WTC11 (cell line): ENCODE data around the gene PRR4. TPM values are rescaled to one million over a fixed set of nuclear protein-coding genes. Genes with fewer than 3 reads are reported as not detected.

Experiments
- ATAC-seq: fragments of 200-7000 bp; cut with Tn5 transposase; 2 replicates; pipeline ENCODE4 v1.10.0; 2021; ENCODE audit warnings: mild to moderate bottlenecking, moderate library complexity
- CTCF ChIA-PET: fragments of 300-600 bp; sonication (Branson Sonifier 250); formaldehyde crosslinking; loops from one replicate; lab custom pipeline; 2021; ENCODE audit warnings: antibody characterized with exemption; lab: Charles Lee
- POLR2A ChIA-PET: fragments of 350-600 bp; sonication (Branson Sonifier 250); formaldehyde crosslinking; loops from one replicate; lab custom pipeline; 2021; ENCODE audit warnings: antibody characterized with exemption; lab: Charles Lee
- DNase-seq: peaks from one replicate; pipeline ENCODE4 v3.0.0; 2021; ENCODE audit warnings: low spot score
- H3K27ac Mint-ChIP-seq: 2 replicates; pipeline ENCODE4 v1.8.0; 2021; ENCODE audit warnings: mixed read lengths
- H3K27me3 Mint-ChIP-seq: 2 replicates; pipeline ENCODE4 v1.8.0; 2021; ENCODE audit warnings: low read depth, mild to moderate bottlenecking, moderate library complexity, mixed read lengths
- H3K36me3 Mint-ChIP-seq: 2 replicates; pipeline ENCODE4 v1.8.0; 2021; ENCODE audit warnings: mixed read lengths
- H3K4me1 Mint-ChIP-seq: 2 replicates; pipeline ENCODE4 v1.8.0; 2022; ENCODE audit warnings: mixed read lengths
- H3K4me3 Mint-ChIP-seq: 2 replicates; pipeline ENCODE4 v1.8.0; 2021; ENCODE audit warnings: mild to moderate bottlenecking, moderate library complexity, mixed read lengths
- H3K9me3 Mint-ChIP-seq: 2 replicates; pipeline ENCODE4 v1.8.0; 2021; ENCODE audit warnings: mixed read lengths
- AFF4 ChIP-seq: sonication (generic); formaldehyde crosslinking; IDR thresholded peaks from 2 replicates; pipeline ENCODE4 v1.8.1; 2023; ENCODE audit warnings: mild to moderate bottlenecking, missing genetic modification reagents, borderline replicate concordance
- ARID4B ChIP-seq: sonication (generic); formaldehyde crosslinking; IDR thresholded peaks from 2 replicates; pipeline ENCODE4 v1.8.0; 2023; ENCODE audit warnings: missing genetic modification reagents, mild to moderate bottlenecking, borderline replicate concordance
- ATF6 ChIP-seq: sonication (generic); formaldehyde crosslinking; IDR thresholded peaks from 2 replicates; pipeline ENCODE4 v1.8.1; 2023; ENCODE audit warnings: mild to moderate bottlenecking, missing genetic modification reagents
- E2F5 ChIP-seq: sonication (generic); formaldehyde crosslinking; IDR thresholded peaks from 2 replicates; pipeline ENCODE4 v1.8.1; 2022; ENCODE audit warnings: mild to moderate bottlenecking, moderate library complexity, missing genetic modification reagents
- ELF4 ChIP-seq: sonication (generic); formaldehyde crosslinking; IDR thresholded peaks from 2 replicates; pipeline ENCODE4 v1.8.1; 2022; ENCODE audit warnings: low read depth, mild to moderate bottlenecking, moderate library complexity, missing genetic modification reagents
- HMGA2 ChIP-seq: fragments of 250-450 bp; sonication (Bioruptor Pico); IDR thresholded peaks from 2 replicates; pipeline ENCODE4 v1.4.0; 2021; ENCODE audit warnings: mild to moderate bottlenecking, moderate library complexity
- JAZF1 ChIP-seq: fragments of 250-450 bp; sonication (Bioruptor Pico); IDR thresholded peaks from 2 replicates; pipeline ENCODE4 v1.9.0; 2021; ENCODE audit warnings: moderate library complexity, mild to moderate bottlenecking, inconsistent platforms
- MLX ChIP-seq: sonication (generic); formaldehyde crosslinking; IDR thresholded peaks from 2 replicates; pipeline ENCODE4 v1.8.1; 2023; ENCODE audit warnings: mild to moderate bottlenecking, missing genetic modification reagents, moderate library complexity
- OVOL2 ChIP-seq: fragments of 250-450 bp; sonication (Bioruptor Pico); IDR thresholded peaks from 2 replicates; pipeline ENCODE4 v1.9.0; 2021; ENCODE audit warnings: mild to moderate bottlenecking, borderline replicate concordance
- STAT6 ChIP-seq: sonication (generic); formaldehyde crosslinking; conservative IDR thresholded peaks from 2 replicates; pipeline ENCODE4 v1.8.1; 2023; ENCODE audit warnings: mild to moderate bottlenecking, low read depth, missing genetic modification reagents, moderate library complexity
- total RNA-seq: library from RNA; stranded (reverse); gene quantifications from 3 replicates; pipeline ENCODE4 v1.2.3, GENCODE V29; 2021

The PRR4 gene
- total RNA-seq, 1 experiment from 2014 or later = 0.87 TPM

- TF ChIP-seq MLX (CRISPR knock-in tag) (no peak), AFF4 (CRISPR knock-in tag) (no peak), HMGA2 (CRISPR knock-in tag) (no peak), ELF4 (CRISPR knock-in tag) (no peak), E2F5 (CRISPR knock-in tag) (no peak), JAZF1 (no peak), ARID4B (no peak), ATF6 (CRISPR knock-in tag) (no peak), OVOL2 (CRISPR knock-in tag) (no peak)
These were observed 18.1 kb upstream of the PRR4 start (continued) for GRCh38 chr12:10867381-10867780.

- peaks cover 29% of the 10 kb centered on the region for H3K9me3 Mint-ChIP-seq
- H3K27ac Mint-ChIP-seq = no peak overlapping the region
- no peak for TF ChIP-seq STAT6 (CRISPR knock-in tag)
- no peak for TF ChIP-seq HMGA2 (CRISPR knock-in tag)
- TF ChIP-seq, all 79 proteins: peak for 0
- CTCF ChIA-PET = no interaction called here
- no peak overlapping the region for H3K4me3 Mint-ChIP-seq
- ATAC-seq (no peak), DNase-seq (no peak)
- POLR2A ChIA-PET = no interaction called here
- H3K27me3 Mint-ChIP-seq = no peaks in the 10 kb centered on the region
- H3K36me3 Mint-ChIP-seq = peaks cover 12% of the 10 kb centered on the region
- 0 out of 2 replicates have a peak, but pooled peaks cover 3% of the 10 kb centered on the region for H3K4me1 Mint-ChIP-seq
These were observed 14.4 kb upstream of the PRR4 start for GRCh38 chr12:10863512-10864218.
